ENCODE data around the gene CTDP1. TPM values are rescaled to one million over a fixed set of nuclear protein-coding genes. Genes with fewer than 3 reads are reported as not detected.
"Not testable (repeated sequence)": the region's sequence is repeated elsewhere in the genome, so short reads cannot be mapped to it uniquely, and the experiment has no call there.

Gene CTDP1
- total RNA-seq, 1 experiment from 2014 or later, result 14.7 TPM

DNA sequence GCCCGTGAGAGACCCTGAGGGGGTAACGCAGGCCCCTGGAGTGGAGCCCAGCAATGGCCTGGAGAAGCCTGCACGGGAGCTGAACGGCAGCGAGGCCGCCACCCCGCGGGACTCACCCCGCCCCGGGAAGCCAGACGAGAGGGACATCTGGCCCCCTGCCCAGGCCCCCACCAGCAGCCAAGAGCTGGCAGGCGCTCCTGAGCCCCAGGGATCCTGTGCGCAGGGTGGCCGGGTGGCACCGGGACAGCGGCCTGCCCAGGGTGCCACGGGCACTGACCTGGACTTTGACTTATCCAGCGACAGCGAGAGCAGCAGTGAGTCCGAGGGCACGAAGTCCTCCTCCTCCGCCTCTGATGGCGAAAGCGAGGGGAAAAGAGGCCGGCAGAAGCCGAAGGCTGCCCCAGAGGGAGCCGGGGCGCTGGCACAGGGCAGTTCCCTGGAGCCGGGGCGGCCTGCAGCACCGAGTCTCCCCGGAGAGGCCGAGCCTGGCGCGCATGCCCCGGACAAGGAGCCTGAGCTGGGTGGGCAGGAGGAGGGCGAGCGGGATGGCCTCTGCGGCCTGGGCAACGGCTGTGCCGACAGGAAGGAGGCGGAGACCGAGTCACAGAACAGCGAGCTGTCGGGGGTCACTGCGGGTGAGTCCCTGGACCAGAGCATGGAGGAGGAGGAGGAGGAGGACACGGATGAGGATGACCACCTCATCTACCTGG, 35.1 kb downstream of the CTDP1 start:
- no peak for DNase-seq (ENCODE audit: low read depth)
- in situ Hi-C loops (cut with HindIII; ENCODE audit: low pct_unique_long_range_greater_than_20kb, low sequenced_read_pairs), result no loop called here

DNA sequence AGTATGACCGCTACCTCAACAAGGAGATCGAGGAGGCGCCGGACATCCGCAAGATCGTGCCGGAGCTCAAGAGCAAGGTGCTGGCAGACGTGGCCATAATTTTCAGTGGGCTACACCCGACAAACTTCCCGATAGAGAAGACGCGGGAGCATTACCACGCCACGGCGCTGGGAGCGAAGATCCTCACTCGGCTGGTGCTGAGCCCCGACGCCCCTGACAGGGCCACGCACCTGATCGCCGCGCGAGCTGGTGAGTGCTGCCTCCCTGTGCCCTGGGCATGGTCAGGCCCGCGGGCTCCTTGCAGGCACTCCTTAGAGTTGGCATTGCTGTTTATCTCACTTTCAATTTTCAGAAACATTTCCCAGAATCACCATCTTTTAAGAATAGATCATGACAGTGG, 35.7 kb downstream of the CTDP1 start:
- DNase-seq (ENCODE audit: low read depth), result no peak

DNA sequence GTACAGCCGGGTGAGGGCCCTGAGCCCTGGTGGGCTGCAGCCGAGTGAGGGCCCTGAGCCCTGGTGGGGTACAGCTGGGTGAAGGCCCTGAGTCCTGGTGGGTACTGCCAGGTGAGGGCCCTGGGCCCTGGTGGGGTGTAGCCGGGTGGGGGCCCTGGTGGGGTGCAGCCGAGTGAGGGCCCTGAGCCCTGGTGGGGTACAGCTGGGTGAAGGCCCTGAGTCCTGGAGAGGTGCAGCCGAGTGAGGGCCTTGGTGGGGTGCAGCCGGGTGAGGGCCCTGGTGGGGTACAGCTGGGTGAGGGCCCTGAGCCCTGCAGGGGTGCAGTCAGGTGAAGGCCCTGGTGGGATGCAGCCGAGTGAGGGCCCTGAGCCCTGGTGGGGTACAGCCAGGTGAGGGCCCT, 37.5 kb downstream of the CTDP1 start:
- DNase-seq (ENCODE audit: low read depth), result no peak
- in situ Hi-C loops (cut with HindIII; ENCODE audit: low pct_unique_long_range_greater_than_20kb, low sequenced_read_pairs), result no loop called here

More for the DNA sequence above, 35.7 kb downstream of the CTDP1 start:
- in situ Hi-C loops (cut with HindIII; ENCODE audit: low pct_unique_long_range_greater_than_20kb, low sequenced_read_pairs), result no loop called here

DNA sequence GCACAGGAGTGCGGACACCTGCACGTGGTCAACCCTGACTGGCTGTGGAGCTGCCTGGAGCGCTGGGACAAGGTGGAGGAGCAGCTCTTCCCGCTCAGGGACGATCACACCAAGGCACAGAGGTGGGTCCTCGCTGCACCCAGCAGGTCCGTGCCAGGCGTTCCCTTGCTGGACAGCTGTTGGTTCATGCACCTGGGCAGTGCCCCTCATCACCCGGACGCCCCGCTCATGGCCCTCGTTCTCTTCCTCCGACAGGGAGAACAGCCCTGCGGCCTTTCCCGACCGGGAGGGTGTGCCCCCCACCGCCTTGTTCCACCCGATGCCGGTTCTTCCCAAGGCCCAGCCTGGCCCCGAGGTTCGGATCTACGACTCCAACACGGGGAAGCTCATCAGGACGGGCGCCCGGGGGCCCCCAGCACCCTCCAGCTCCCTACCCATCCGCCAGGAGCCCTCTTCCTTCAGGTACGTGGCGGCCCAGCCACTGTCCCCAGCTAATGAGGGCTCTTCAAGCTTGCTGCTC, 38.0 kb downstream of the CTDP1 start:
- DNase-seq (ENCODE audit: low read depth), result no peak
- in situ Hi-C loops (cut with HindIII; ENCODE audit: low pct_unique_long_range_greater_than_20kb, low sequenced_read_pairs), result no loop called here

DNA sequence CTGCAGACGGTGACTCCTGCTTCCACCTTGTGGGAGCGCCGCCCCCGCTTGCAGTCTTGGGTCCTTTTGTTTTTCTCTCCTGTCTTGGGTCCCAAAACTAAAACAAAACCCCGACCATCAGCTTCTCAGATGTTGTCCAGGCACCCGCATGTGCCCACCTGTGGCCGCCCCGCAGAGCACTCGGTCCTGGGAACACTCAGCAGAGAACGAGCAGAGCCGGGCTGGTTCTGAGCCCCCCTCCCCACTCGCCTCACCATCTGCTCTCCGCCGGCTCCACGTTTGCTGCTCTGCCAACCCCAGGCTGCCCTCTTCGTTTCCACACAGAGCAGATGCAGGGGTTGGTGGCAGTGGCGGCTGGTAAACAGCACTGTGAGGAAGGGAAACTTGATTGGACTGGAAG, 38.5 kb downstream of the CTDP1 start:
- in situ Hi-C loops (cut with HindIII; ENCODE audit: low pct_unique_long_range_greater_than_20kb, low sequenced_read_pairs), result no loop called here
- no peak for DNase-seq (ENCODE audit: low read depth)

DNA sequence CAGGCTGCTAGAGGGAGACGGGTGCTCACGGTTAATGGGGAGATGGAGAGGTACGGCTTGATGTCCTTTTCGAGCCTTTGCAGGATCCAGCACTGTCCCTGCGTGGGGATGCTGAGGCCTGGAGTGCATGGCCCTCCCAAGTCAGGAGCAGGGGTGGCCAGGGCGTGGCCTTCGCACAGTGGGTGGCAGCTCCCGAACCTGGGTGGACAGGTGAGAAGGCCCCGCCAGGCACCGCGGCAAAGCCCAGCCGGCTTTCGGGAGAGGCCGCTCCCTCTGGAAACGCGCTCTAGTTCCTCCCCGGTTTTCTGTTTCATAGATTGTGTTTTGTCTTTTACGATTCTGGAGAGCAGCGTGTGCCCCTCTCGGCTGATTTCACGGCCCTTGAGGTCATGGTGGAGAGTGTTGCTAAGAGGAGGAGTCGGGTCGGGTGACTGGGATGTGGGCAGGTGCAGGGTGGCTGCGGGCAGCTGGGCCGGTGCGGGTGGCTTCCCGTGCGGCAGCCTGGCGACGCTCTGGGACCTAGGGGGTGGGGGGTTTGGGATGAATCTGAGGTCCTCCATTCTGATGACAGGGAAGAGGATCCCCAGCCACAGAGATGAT, 39.4 kb downstream of the CTDP1 start:
- DNase-seq (ENCODE audit: low read depth), result no peak
- in situ Hi-C loops (cut with HindIII; ENCODE audit: low pct_unique_long_range_greater_than_20kb, low sequenced_read_pairs), result no loop called here

DNA sequence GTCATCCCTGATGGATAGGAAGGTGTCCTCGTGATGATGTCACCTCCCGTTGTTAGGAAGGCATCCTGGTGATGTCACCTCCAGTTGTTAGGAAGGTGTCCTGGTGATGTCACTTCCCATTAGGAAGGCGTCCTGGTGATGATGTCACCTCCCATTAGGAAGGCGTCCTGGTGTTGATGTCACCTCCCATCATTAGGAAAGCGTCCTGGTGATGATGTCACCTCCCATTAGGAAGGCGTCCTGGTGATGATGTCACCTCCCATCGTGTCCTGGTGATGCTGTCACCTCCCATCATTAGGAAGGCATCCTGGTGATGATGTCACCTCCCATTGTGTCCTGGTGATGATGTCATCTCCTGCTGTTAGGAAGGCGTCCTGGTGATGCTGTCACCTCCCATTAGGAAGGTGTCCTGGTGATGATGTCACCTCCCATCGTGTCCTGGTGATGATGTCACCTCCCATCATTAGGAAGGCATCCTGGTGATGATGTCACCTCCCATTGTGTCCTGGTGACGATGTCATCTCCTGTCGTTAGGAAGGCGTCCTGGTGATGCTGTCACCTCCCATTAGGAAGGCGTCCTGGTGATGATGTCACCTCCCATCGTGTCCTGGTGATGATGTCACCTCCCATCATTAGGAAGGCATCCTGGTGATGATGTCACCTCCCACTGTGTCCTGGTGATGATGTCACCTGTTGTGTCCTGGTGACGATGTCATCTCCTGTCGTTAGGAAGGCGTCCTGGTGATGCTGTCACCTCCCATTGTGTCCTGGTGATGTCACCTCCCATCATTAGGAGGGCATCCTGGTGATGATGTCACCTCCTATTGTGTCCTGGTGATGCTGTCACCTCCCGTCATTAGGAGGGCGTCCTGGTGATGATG, 40.1 kb downstream of the CTDP1 start:
- in situ Hi-C loops (cut with HindIII; ENCODE audit: low pct_unique_long_range_greater_than_20kb, low sequenced_read_pairs); DNase-seq (ENCODE audit: low read depth): not testable (repeated sequence)

DNA sequence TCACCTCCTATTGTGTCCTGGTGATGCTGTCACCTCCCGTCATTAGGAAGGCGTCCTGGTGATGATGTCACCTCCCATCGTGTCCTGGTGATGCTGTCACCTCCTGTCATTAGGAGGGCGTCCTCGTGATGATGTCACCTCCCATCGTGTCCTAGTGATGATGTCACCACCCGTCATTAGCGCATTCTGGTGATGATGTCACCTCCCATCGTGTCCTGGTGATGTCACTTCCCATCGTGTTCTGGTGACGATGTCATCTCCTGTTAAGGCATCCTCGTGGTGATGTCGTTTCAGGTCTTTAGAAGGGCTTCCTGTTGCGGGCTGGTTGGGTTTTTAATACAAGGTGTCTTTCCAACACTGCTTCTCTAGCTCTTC, 40.7 kb downstream of the CTDP1 start:
- in situ Hi-C loops (cut with HindIII; ENCODE audit: low pct_unique_long_range_greater_than_20kb, low sequenced_read_pairs), result no loop called here
- no peak for DNase-seq (ENCODE audit: low read depth)

DNA sequence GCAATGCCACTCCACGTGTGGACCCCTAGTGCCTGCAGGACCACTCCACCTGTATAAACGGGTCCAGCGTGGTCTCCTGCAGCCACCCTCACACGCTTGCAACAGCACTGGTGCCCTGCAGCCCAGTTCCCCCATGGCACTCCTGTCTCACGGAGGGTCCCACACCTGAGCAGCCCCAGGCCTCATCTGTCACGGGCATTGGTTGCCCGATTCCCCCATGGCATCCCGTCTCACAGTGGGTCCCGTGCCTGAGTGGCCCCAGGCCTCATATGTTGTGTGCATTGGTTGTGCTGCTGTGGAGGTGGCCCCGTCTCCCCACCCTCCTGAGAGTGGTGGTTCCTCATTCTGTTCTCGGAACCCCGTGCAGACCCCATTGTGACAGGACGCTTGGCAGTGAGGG, 43.4 kb downstream of the CTDP1 start:
- in situ Hi-C loops (cut with HindIII; ENCODE audit: low pct_unique_long_range_greater_than_20kb, low sequenced_read_pairs), result no loop called here
- no peak for DNase-seq (ENCODE audit: low read depth)

DNA sequence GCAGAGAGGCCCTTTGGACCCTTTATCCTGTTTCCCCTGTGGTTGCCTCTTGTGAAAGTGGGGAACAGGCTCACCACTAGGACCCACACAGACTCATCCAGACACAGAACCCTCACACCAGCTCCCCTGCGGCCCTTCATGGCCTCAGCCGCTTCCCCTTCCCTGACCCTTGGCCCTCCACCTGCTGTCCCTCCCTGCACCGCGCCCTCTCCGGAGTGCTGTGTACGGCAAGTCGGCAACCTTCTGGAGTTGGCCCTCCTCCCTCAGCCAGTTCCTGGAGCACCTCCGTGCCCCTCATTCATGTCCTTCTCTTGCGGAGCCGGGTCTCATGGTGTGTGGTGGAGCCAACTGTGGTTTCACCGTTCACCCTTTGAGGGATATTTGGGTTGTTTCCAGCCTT, 44.0 kb downstream of the CTDP1 start:
- in situ Hi-C loops (cut with HindIII; ENCODE audit: low pct_unique_long_range_greater_than_20kb, low sequenced_read_pairs), result no loop called here
- no peak for DNase-seq (ENCODE audit: low read depth)

DNA sequence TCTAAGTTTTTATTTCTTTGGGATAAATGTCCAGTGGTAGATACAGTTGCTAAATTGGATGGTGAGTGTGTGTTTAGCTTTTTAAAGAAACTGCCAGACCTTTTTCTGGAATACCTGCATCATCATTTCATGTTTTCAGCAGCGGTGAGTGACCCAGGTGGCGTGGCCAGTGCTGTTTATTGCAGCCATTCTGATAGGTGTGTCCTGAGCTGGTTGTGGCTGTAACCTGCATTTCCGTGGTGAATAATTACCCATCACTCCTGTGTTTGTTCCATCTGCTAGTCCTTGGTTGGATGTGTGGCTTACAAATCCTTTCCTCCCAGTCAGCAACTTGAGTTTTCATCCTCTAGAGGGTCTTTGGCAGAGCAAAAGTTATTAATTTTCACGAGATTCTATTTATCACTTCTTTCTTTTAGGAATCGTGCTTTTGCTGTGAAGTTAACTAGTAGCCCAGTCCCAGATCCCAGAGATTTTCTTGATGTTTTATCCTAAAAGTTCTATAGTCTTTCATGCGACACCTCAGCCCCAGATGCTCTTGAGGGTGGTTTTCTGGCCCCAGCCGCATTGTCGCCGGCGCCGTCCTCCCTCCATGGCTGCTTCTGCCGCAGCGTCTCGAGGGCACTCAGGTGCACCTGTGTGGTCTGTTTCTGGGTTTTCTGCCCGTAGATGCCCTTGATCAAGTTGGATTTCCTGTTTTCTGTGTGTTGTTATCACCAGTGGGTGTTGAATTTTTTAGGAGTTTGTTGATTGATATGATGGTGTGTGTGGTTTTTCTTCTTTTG, 44.9 kb downstream of the CTDP1 start:
- in situ Hi-C loops (cut with HindIII; ENCODE audit: low pct_unique_long_range_greater_than_20kb, low sequenced_read_pairs), result no loop called here
- no peak for DNase-seq (ENCODE audit: low read depth)

DNA sequence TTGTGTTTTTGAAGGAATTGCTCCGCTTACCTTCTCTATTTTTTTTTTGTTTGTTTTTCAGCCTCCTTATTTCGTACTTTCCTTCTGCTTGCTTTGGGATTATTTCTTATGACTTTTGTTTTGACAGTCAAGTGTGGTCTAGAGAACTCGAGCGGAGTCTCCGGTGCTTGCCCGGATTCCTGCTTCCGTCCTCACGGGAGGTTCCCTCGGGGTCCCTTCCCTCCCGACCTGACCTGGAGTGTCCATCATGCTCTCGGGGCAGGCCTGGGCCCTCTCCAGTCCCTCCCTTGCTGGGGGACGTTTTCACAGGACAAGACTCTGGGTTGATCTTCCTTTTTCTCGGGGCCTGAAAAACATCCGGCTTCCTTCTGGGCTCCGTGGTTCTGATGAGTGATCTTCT, 45.9 kb downstream of the CTDP1 start:
- in situ Hi-C loops (cut with HindIII; ENCODE audit: low pct_unique_long_range_greater_than_20kb, low sequenced_read_pairs), result no loop called here

DNA sequence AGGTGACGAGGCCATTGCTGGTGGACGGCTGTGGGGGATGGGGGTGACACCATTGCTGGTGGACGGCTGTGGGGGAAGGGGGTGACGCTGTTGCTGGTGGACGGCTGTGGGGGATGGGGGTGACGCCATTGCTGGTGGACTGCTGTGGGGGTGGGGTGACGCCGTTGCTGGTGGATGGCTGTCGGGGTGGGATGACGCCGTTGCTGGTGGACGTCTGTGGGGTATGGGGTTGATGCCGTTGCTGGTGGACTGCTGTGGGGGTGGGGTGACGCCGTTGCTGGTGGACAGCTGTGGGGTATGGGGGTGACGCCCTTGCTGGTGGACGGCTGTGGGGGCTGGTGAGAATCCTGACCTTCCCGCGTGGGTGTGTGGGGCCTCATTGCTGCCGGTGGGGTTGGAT, 47.1 kb downstream of the CTDP1 start:
- in situ Hi-C loops (cut with HindIII; ENCODE audit: low pct_unique_long_range_greater_than_20kb, low sequenced_read_pairs), result no loop called here
- DNase-seq (ENCODE audit: low read depth), result no peak

More for the DNA sequence above, 45.9 kb downstream of the CTDP1 start:
- DNase-seq (ENCODE audit: low read depth), result no peak

DNA sequence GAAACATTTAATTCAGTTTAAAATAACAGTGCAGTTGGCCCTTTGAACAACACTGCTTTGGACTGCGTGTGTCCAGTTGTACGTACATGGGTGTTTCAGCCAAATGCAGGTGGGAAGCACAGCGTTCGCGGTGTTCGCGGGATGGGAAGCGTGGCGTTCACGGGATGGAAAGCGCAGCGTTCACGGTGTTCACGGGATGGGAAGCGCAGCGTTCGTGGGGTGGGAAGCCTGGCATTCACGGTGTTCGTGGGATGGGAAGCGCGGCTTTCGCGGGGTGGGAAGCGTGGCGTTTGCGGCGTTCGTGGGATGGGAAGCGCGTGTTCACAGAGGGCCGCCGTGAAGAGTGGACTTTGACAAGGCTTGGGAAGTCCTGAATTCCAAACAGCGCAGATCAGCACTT, 47.6 kb downstream of the CTDP1 start:
- no peak for DNase-seq (ENCODE audit: low read depth)
- in situ Hi-C loops (cut with HindIII; ENCODE audit: low pct_unique_long_range_greater_than_20kb, low sequenced_read_pairs), result no loop called here

DNA sequence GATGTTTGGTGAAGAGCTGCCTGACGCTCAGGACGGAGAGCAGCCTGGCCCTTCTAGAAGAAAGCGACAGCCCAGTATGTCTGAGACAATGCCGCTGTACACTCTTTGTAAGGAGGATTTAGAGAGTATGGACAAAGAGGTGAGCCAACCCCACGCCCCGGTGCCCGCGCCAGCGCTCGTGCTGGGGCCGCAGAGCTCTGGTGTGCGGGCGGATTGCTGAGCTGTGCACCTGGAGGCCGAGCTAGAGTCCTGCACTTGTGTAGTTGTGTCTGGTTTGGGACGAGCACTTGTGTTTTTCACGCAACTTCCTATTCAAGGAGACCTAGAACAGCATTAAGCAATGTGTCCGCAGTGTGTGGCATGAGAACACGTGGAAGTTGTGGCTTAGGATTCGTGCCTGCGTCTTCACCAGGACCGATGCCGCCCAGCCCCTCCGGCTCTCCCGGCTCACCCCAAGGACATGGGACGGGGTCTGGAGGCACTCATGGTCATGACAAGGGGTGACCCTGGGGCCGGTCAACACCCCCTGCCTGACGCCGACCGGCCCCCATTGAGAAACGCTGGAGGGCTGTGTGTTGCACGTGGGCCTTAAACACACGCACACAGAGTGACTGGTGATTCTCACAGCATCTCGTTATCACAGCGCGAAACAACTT, 49.5 kb downstream of the CTDP1 start:
- in situ Hi-C loops (cut with HindIII; ENCODE audit: low pct_unique_long_range_greater_than_20kb, low sequenced_read_pairs), result no loop called here
- no peak for DNase-seq (ENCODE audit: low read depth)

DNA sequence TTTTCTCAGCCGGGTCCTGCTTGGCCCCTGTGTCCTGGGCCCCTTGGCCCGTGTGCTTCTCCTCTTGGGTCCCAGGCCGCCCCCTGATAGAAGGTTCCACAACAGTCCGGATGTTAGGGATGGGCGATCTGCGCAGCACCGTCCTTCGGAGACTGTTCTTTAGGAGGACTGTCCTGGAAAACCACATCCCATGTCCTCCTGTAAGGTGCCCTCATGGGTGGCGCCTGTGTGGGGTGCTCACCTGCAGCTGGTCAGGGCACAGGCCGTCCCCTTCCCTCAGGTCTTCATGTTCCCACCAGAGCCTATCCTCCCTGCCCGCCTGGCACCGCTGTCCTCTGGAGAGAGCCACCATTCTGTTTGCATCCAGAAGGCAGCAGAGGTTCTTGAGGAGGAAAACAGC, 50.0 kb downstream of the CTDP1 start:
- in situ Hi-C loops (cut with HindIII; ENCODE audit: low pct_unique_long_range_greater_than_20kb, low sequenced_read_pairs), result no loop called here
- DNase-seq (ENCODE audit: low read depth), result no peak

DNA sequence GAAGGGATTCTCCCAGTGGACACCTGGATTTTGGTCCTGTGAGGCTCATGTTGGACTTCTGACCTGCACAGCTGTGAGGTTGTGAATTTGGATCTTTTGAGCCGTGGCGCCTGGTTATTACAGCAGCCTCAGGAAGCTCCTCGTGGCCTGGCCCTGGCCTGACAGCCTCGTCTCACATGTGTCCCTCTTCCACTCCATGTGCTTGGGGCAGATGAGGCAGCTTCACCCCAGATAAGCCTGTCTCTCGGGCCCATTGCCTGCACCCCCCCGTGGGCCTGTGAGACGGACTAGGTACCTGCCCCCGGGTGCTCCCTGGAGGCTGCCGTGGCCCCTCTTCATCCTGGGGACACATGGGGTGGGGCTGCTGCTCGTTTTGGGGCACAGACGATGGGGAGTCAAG, 51.2 kb downstream of the CTDP1 start:
- DNase-seq (ENCODE audit: low read depth), result no peak
- in situ Hi-C loops (cut with HindIII; ENCODE audit: low pct_unique_long_range_greater_than_20kb, low sequenced_read_pairs), result no loop called here

All from Caki2 (cell line).